SK-N-SH (cell line): ENCODE measurements around the gene SIRPA. TPM values are rescaled to one million over a fixed set of nuclear protein-coding genes. Genes with fewer than 3 reads are reported as not detected.

ENCODE experiments used
- CTCF ChIA-PET: fragments of 300-600, 350-600 bp; formaldehyde crosslinking; extraction: SDS; loops from one replicate; lab custom pipeline; 2021; lab: Yijun Ruan, JAX
- POLR2A ChIA-PET: fragments of 350-600 bp; sonication (Branson Sonifier 250); formaldehyde crosslinking; extraction: SDS; loops from one replicate; lab custom pipeline; 2020; ENCODE audit warnings: antibody characterized with exemption, inconsistent platforms; lab: Yijun Ruan, JAX
- DNase-seq: peaks from one replicate; pipeline ENCODE4 v3.0.0; 2012
- H2AFZ ChIP-seq: fragments of 200-600 bp; sonication (generic); 2 replicates; pipeline ENCODE4 v1.8.1; 2016; ENCODE audit warnings: antibody characterized with exemption, mild to moderate bottlenecking, low read depth
- H3F3A ChIP-seq: fragments of 200-600 bp; sonication (generic); replicated peaks from 2 replicates; pipeline ENCODE3; 2016; ENCODE audit warnings: antibody characterized with exemption, mild to moderate bottlenecking; ENCODE audit not compliant: insufficient read depth
- H3K27ac ChIP-seq, 2 experiments: fragments of 200-500 bp in 1 of 2; fragments of 200-600 bp in 1 of 2; sonication (Bioruptor generic) in 1 of 2; sonication (generic), shearing (Covaris generic) in 1 of 2; 2 replicates each; pipeline versions ENCODE4 v1.5.1 to v1.6.1; 2014 to 2016; ENCODE audit warnings: low read depth in 2 of 2, inconsistent platforms in 1 of 2, low read length in 1 of 2, mild to moderate bottlenecking in 1 of 2, mixed read lengths in 1 of 2
- H3K27me3 ChIP-seq: fragments of 200-600 bp; sonication (generic), shearing (Covaris generic); 2 replicates; pipeline ENCODE4 v1.6.1; 2016; ENCODE audit warnings: mixed run types; ENCODE audit not compliant: insufficient read depth
- H3K36me3 ChIP-seq, 2 experiments: fragments of 200-500 bp in 1 of 2; fragments of 200-600 bp in 1 of 2; sonication (Bioruptor generic) in 1 of 2; sonication (generic) in 1 of 2; replicated peaks in 1 of 2; 2 replicates each; pipeline versions ENCODE3 to v1.5.1; 2014 to 2016; ENCODE audit warnings: low read length in 1 of 2, mild to moderate bottlenecking in 1 of 2; ENCODE audit not compliant: insufficient read depth in 2 of 2, control insufficient read depth in 1 of 2
- H3K4me1 ChIP-seq, 2 experiments: fragments of 200-500 bp in 1 of 2; fragments of 200-600 bp in 1 of 2; sonication (Bioruptor generic) in 1 of 2; sonication (generic), shearing (Covaris generic) in 1 of 2; 2 replicates each; pipeline versions ENCODE4 v1.5.1 to v1.6.1; 2014 to 2016; ENCODE audit warnings: low read depth in 1 of 2, low read length in 1 of 2, mixed run types in 1 of 2; ENCODE audit not compliant: insufficient read depth in 2 of 2, control insufficient read depth in 1 of 2
- H3K4me2 ChIP-seq: fragments of 200-600 bp; sonication (generic), shearing (Covaris generic); 2 replicates; pipeline ENCODE4 v1.6.1; 2017; ENCODE audit warnings: mixed run types
- H3K4me3 ChIP-seq, 2 experiments: fragments of 200-500 bp in 1 of 2; fragments of 200-600 bp in 1 of 2; sonication (Bioruptor generic) in 1 of 2; sonication (generic), shearing (Covaris generic) in 1 of 2; 2 replicates each; pipeline versions ENCODE4 v1.5.1 to v1.8.1; 2014 to 2016; ENCODE audit warnings: low read depth in 2 of 2, inconsistent platforms in 1 of 2, low read length in 1 of 2, mild to moderate bottlenecking in 1 of 2, mixed read lengths in 1 of 2, moderate library complexity in 1 of 2
- H3K79me2 ChIP-seq: fragments of 200-600 bp; sonication (generic); 2 replicates; pipeline ENCODE4 v1.8.1; 2017; ENCODE audit warnings: mild to moderate bottlenecking; ENCODE audit not compliant: insufficient read depth
- H3K9ac ChIP-seq: fragments of 200-600 bp; sonication (generic); 2 replicates; pipeline ENCODE4 v1.6.1; 2017; ENCODE audit warnings: mixed run types
- H3K9me2 ChIP-seq: fragments of 200-600 bp; sonication (generic); 2 replicates; pipeline ENCODE4 v1.6.1; 2017; ENCODE audit warnings: mixed run types
- H3K9me3 ChIP-seq: fragments of 200-600 bp; sonication (generic); 2 replicates; pipeline ENCODE4 v1.6.1; 2017; ENCODE audit warnings: mixed run types, mild to moderate bottlenecking, moderate library complexity
- H4K20me1 ChIP-seq: fragments of 200-600 bp; sonication (generic); 2 replicates; pipeline ENCODE4 v1.6.1; 2017; ENCODE audit warnings: mild to moderate bottlenecking, mixed run types; ENCODE audit not compliant: insufficient read depth
- EP300 ChIP-seq, 2 experiments: IDR thresholded peaks; 2 replicates each; pipeline versions ENCODE4 v1.4.0 to v1.6.1; 2012; ENCODE audit warnings: borderline replicate concordance in 1 of 2, low read depth in 1 of 2, low read length in 1 of 2
- EZH2phosphoT487 ChIP-seq: fragments of 200-600 bp; sonication (generic); IDR thresholded peaks from 2 replicates; pipeline ENCODE4 v1.6.1; 2017; ENCODE audit warnings: low read depth, mixed run types, mild to moderate bottlenecking, antibody characterized with exemption, moderate library complexity, borderline replicate concordance
- FOSL2 ChIP-seq: IDR thresholded peaks from 2 replicates; pipeline ENCODE4 v1.4.0; 2012; ENCODE audit warnings: low read depth, mild to moderate bottlenecking, moderate library complexity, borderline replicate concordance
- FOXJ3 ChIP-seq: sonication (generic); formaldehyde crosslinking; IDR thresholded peaks from 2 replicates; pipeline ENCODE4 v1.5.1; 2020; ENCODE audit warnings: mild to moderate bottlenecking, missing genetic modification reagents
- GATA2 ChIP-seq: sonication (generic); formaldehyde crosslinking; IDR thresholded peaks from 2 replicates; pipeline ENCODE4 v1.5.0; 2020; ENCODE audit warnings: mild to moderate bottlenecking, missing genetic modification reagents
- JUND ChIP-seq: IDR thresholded peaks from 2 replicates; pipeline ENCODE4 v1.4.0; 2012
- MEF2A ChIP-seq: IDR thresholded peaks from 2 replicates; pipeline ENCODE4 v1.4.0; 2012; ENCODE audit warnings: low read depth, borderline replicate concordance
- RFX5 ChIP-seq: IDR thresholded peaks from 2 replicates; pipeline ENCODE4 v1.6.1; 2012; ENCODE audit warnings: mild to moderate bottlenecking, improper control_type of control experiment, low read length
- SIN3A ChIP-seq: IDR thresholded peaks from 2 replicates; pipeline ENCODE4 v1.6.1; 2012; ENCODE audit warnings: low read depth, mild to moderate bottlenecking, low read length, moderate library complexity, borderline replicate concordance
- TAF1 ChIP-seq: IDR thresholded peaks from 2 replicates; pipeline ENCODE4 v1.6.1; 2012; ENCODE audit warnings: low read depth, mild to moderate bottlenecking, low read length, moderate library complexity, borderline replicate concordance
- YY1 ChIP-seq: IDR thresholded peaks from 2 replicates; pipeline ENCODE4 v1.4.0; 2012; ENCODE audit warnings: low read depth, mild to moderate bottlenecking
- WGBS: methylation state at CpG from one replicate; pipeline ENCODE4 v1.1.6; 2017; ENCODE audit warnings: low lambda C conversion rate; 5-methylcytosine and 5-hydroxymethylcytosine counted together
- polyA plus RNA-seq, 3 experiments: library from polyadenylated mRNA; depleted of rRNA; stranded (reverse); fragments of >200 nt; gene quantifications; 2 replicates each; pipeline ENCODE4 v1.2.3, GENCODE V29; 2012
- TF ChIP-seq, protein P1 (sequence below): fragments of 200-600 bp; sonication (generic); IDR thresholded peaks from 2 replicates; pipeline ENCODE4 v1.6.1; 2017; ENCODE audit warnings: antibody characterized with exemption, mild to moderate bottlenecking, moderate library complexity
- TF ChIP-seq, protein P2 (sequence below): IDR thresholded peaks from 2 replicates; pipeline ENCODE4 v1.4.0; 2012; ENCODE audit warnings: low read depth, borderline replicate concordance
- TF ChIP-seq, protein P3 (sequence below): fragments of 150-350 bp; IDR thresholded peaks from 2 replicates; pipeline ENCODE4 v1.6.1; 2016; ENCODE audit warnings: mild to moderate bottlenecking, low read depth, low read length
- TF ChIP-seq, protein P4 (sequence below): IDR thresholded peaks from 2 replicates; pipeline ENCODE4 v1.6.1; 2012; ENCODE audit warnings: mild to moderate bottlenecking, low read depth, low read length, moderate library complexity
- TF ChIP-seq, protein P5 (sequence below): IDR thresholded peaks from 2 replicates; pipeline ENCODE4; 2012

SIRPA gene
- polyA plus RNA-seq, 1 of the 3 experiments (the other 2 are of a cell fraction): 9.1 TPM

DNA sequence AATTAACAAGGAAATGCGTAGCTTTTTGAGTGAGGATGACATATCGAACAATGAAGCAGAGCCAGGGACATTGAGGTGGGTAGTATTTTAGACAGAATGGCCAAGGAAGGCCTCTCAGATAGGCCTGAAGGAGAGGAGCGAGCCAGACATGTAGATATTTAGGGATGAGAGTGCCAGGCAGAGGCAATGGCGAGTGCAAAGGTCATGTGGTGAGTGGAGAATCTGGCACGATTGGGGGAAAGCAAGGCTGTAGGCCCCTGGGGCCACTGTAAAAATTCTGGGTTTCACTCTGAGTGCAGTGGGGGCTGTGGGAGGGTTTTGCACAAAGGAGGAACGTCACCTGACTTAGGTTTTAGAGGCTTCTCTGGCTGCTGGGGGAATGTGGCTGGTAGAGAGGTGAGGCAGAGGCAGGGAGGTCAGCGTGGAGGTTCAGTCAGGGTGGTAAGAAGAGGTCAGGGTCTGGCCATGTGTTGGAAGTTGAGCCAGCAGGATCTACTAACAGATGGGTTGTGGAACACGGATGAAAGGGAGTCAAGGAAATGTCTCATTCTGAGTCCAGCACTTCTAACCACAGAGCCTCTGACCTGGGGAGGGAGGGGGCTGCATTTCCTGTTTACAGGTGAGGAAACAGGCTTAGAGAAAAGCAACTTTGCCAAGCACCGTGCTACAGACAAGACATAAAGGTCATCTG is 11.3 kb downstream of the SIRPA start (continued):
- TF ChIP-seq, protein P1, sequence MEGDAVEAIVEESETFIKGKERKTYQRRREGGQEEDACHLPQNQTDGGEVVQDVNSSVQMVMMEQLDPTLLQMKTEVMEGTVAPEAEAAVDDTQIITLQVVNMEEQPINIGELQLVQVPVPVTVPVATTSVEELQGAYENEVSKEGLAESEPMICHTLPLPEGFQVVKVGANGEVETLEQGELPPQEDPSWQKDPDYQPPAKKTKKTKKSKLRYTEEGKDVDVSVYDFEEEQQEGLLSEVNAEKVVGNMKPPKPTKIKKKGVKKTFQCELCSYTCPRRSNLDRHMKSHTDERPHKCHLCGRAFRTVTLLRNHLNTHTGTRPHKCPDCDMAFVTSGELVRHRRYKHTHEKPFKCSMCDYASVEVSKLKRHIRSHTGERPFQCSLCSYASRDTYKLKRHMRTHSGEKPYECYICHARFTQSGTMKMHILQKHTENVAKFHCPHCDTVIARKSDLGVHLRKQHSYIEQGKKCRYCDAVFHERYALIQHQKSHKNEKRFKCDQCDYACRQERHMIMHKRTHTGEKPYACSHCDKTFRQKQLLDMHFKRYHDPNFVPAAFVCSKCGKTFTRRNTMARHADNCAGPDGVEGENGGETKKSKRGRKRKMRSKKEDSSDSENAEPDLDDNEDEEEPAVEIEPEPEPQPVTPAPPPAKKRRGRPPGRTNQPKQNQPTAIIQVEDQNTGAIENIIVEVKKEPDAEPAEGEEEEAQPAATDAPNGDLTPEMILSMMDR: no peak
- no peak for TF ChIP-seq YY1
- TF ChIP-seq, protein P2, sequence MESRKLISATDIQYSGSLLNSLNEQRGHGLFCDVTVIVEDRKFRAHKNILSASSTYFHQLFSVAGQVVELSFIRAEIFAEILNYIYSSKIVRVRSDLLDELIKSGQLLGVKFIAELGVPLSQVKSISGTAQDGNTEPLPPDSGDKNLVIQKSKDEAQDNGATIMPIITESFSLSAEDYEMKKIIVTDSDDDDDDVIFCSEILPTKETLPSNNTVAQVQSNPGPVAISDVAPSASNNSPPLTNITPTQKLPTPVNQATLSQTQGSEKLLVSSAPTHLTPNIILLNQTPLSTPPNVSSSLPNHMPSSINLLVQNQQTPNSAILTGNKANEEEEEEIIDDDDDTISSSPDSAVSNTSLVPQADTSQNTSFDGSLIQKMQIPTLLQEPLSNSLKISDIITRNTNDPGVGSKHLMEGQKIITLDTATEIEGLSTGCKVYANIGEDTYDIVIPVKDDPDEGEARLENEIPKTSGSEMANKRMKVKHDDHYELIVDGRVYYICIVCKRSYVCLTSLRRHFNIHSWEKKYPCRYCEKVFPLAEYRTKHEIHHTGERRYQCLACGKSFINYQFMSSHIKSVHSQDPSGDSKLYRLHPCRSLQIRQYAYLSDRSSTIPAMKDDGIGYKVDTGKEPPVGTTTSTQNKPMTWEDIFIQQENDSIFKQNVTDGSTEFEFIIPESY: no peak

DNA sequence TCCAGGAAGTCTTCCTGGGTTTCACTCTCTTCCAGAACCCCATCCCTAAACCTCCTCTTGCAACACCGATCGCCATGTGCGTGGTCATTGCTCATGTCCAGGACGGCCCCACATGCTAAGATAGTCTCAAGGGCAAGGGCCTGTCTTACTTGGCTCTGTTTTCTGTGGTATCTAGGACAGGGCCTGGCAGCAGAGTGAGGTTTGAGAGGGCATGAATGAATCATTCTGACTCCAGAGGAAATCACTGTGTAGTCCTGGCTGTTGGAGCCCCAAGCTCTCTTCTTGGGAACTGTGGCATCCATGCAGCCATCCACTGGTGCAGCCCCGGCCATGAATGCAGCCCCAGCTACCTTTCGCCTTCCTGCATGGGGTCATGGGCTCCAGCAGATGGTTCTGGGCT is 12.4 kb downstream of the SIRPA start:
- no peaks in the 10 kb centered on the region for H3K27me3 ChIP-seq
- no peaks in the 10 kb centered on the region for H3K9me2 ChIP-seq
- DNase-seq: no peak
- H3K36me3 ChIP-seq: peaks cover 0 to 2% of the 10 kb centered on the region in 2 experiments
- ChIA-PET POLR2A (no interaction called here), CTCF (interaction anchor here (4.3 kb wide), 1 partner anchor 105 kb away, joined by 13 read pairs; no protein-coding TSS in a partner anchor)
- H3K4me1 ChIP-seq: peaks cover 0 to 13% of the 10 kb centered on the region in 2 experiments; a peak in 1 of 4 replicates
- no peak overlapping the region for H3K9ac ChIP-seq
- no peak overlapping the region for H3K27ac ChIP-seq
- WGBS: 92% methylated on average over 5 of the region's 6 CpGs
- peaks cover 5% of the 10 kb centered on the region for H3F3A ChIP-seq
- no peak overlapping the region for H2AFZ ChIP-seq
- no peaks in the 10 kb centered on the region for H3K9me3 ChIP-seq
- no peak for TF ChIP-seq FOSL2
- no peak for TF ChIP-seq TAF1
- TF ChIP-seq, protein P1: no peak
- TF ChIP-seq EP300 (IDR thresholded peaks at IDR 0.05; ENCODE audit: borderline replicate concordance in 1 of 2, low read depth in 1 of 2, low read length in 1 of 2): no peak
- TF ChIP-seq JUND: no peak
- TF ChIP-seq, protein P3, sequence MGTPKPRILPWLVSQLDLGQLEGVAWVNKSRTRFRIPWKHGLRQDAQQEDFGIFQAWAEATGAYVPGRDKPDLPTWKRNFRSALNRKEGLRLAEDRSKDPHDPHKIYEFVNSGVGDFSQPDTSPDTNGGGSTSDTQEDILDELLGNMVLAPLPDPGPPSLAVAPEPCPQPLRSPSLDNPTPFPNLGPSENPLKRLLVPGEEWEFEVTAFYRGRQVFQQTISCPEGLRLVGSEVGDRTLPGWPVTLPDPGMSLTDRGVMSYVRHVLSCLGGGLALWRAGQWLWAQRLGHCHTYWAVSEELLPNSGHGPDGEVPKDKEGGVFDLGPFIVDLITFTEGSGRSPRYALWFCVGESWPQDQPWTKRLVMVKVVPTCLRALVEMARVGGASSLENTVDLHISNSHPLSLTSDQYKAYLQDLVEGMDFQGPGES: no peak
- TF ChIP-seq, protein P4, sequence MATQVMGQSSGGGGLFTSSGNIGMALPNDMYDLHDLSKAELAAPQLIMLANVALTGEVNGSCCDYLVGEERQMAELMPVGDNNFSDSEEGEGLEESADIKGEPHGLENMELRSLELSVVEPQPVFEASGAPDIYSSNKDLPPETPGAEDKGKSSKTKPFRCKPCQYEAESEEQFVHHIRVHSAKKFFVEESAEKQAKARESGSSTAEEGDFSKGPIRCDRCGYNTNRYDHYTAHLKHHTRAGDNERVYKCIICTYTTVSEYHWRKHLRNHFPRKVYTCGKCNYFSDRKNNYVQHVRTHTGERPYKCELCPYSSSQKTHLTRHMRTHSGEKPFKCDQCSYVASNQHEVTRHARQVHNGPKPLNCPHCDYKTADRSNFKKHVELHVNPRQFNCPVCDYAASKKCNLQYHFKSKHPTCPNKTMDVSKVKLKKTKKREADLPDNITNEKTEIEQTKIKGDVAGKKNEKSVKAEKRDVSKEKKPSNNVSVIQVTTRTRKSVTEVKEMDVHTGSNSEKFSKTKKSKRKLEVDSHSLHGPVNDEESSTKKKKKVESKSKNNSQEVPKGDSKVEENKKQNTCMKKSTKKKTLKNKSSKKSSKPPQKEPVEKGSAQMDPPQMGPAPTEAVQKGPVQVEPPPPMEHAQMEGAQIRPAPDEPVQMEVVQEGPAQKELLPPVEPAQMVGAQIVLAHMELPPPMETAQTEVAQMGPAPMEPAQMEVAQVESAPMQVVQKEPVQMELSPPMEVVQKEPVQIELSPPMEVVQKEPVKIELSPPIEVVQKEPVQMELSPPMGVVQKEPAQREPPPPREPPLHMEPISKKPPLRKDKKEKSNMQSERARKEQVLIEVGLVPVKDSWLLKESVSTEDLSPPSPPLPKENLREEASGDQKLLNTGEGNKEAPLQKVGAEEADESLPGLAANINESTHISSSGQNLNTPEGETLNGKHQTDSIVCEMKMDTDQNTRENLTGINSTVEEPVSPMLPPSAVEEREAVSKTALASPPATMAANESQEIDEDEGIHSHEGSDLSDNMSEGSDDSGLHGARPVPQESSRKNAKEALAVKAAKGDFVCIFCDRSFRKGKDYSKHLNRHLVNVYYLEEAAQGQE: no peak
- TF ChIP-seq RFX5: no peak
- TF ChIP-seq, protein P5, sequence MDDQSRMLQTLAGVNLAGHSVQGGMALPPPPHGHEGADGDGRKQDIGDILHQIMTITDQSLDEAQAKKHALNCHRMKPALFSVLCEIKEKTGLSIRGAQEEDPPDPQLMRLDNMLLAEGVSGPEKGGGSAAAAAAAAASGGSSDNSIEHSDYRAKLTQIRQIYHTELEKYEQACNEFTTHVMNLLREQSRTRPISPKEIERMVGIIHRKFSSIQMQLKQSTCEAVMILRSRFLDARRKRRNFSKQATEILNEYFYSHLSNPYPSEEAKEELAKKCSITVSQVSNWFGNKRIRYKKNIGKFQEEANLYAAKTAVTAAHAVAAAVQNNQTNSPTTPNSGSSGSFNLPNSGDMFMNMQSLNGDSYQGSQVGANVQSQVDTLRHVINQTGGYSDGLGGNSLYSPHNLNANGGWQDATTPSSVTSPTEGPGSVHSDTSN: no peak
- no peak for TF ChIP-seq FOXJ3
- TF ChIP-seq EZH2phosphoT487: no peak
- TF ChIP-seq GATA2 (CRISPR knock-in tag): no peak
- no peak for TF ChIP-seq MEF2A
- no peak for TF ChIP-seq SIN3A
- no peak overlapping the region for H3K4me3 ChIP-seq
- H4K20me1 ChIP-seq: peaks cover 51% of the 10 kb centered on the region; the same call in 1 of the 2 replicates
- peaks cover 38% of the 10 kb centered on the region; the same call in 1 of the 2 replicates for H3K79me2 ChIP-seq
- no peak overlapping the region for H3K4me2 ChIP-seq
